PFSK-1 (cell line): ENCODE data around the gene HTR1B.

Experiments
- FOXP2 ChIP-seq: optimal IDR thresholded peaks from 2 replicates; pipeline ENCODE3; 2011; ENCODE audit warnings: borderline replicate concordance, control low read depth, inconsistent platforms; ENCODE audit not compliant: insufficient read depth; ENCODE audit errors: extremely low read length, extremely low read depth
- POLR2AphosphoS5 ChIP-seq: IDR thresholded peaks from 2 replicates; pipeline ENCODE4 v1.6.1; 2012; ENCODE audit warnings: low read depth, mild to moderate bottlenecking, control low read depth, low read length, moderate library complexity
- SIN3A ChIP-seq: IDR thresholded peaks from 2 replicates; pipeline ENCODE4 v1.6.1; 2012; ENCODE audit warnings: mild to moderate bottlenecking, low read length, moderate library complexity, borderline replicate concordance; ENCODE audit not compliant: insufficient read depth
- TAF1 ChIP-seq: IDR thresholded peaks from 2 replicates; pipeline ENCODE4 v1.6.1; 2012; ENCODE audit warnings: low read length, control low read depth, borderline replicate concordance; ENCODE audit not compliant: insufficient read depth
- TF ChIP-seq, protein P1 (sequence below), 2 experiments: IDR thresholded peaks; 2 replicates each; pipeline versions ENCODE4 v1.6.1 to v1.8.0; 2011 to 2012; ENCODE audit warnings: low read depth in 2 of 2, low read length in 2 of 2, control low read depth in 1 of 2, inconsistent platforms in 1 of 2, mild to moderate bottlenecking in 1 of 2, moderate library complexity in 1 of 2; ENCODE audit not compliant: insufficient read depth in 1 of 2

HTR1B gene

DNA sequence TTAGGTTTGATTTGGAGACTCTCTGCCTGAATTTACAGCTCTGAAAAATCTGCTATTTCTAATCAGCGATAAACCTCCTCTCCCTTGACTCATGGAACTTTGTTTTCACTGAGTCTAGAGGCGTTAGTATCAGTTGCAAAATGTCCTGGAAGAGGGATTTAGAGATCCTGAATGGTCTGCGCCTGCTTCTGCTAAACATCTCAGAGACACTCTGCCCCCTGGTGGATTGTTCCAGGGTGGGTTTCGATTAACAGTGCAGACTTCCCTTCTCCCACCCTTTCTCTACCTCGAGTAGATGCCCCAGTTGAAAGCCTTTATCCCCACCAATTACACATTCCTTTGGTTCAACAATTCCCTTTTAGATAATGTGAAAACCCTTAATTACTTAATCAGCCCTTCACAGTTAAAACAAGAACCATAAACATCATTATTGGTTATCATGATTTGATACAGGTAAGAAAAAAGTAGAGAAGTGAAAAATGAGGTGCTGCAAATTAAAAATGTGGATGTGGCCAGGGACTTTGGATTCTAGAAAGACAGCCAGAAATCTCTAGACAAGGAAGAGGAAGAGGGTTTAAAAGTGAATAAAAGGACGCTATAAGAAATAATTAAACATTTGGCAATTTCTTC lies 5.5 kb downstream of the HTR1B start:
- TF ChIP-seq SIN3A (no peak), TAF1 (no peak), POLR2AphosphoS5 (no peak), FOXP2 (no peak)
- TF ChIP-seq, protein P1, sequence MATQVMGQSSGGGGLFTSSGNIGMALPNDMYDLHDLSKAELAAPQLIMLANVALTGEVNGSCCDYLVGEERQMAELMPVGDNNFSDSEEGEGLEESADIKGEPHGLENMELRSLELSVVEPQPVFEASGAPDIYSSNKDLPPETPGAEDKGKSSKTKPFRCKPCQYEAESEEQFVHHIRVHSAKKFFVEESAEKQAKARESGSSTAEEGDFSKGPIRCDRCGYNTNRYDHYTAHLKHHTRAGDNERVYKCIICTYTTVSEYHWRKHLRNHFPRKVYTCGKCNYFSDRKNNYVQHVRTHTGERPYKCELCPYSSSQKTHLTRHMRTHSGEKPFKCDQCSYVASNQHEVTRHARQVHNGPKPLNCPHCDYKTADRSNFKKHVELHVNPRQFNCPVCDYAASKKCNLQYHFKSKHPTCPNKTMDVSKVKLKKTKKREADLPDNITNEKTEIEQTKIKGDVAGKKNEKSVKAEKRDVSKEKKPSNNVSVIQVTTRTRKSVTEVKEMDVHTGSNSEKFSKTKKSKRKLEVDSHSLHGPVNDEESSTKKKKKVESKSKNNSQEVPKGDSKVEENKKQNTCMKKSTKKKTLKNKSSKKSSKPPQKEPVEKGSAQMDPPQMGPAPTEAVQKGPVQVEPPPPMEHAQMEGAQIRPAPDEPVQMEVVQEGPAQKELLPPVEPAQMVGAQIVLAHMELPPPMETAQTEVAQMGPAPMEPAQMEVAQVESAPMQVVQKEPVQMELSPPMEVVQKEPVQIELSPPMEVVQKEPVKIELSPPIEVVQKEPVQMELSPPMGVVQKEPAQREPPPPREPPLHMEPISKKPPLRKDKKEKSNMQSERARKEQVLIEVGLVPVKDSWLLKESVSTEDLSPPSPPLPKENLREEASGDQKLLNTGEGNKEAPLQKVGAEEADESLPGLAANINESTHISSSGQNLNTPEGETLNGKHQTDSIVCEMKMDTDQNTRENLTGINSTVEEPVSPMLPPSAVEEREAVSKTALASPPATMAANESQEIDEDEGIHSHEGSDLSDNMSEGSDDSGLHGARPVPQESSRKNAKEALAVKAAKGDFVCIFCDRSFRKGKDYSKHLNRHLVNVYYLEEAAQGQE (IDR thresholded peaks at IDR 0.05; ENCODE audit: insufficient read depth in 1 of 2, low read depth in 2 of 2, low read length in 2 of 2), result no peak

DNA sequence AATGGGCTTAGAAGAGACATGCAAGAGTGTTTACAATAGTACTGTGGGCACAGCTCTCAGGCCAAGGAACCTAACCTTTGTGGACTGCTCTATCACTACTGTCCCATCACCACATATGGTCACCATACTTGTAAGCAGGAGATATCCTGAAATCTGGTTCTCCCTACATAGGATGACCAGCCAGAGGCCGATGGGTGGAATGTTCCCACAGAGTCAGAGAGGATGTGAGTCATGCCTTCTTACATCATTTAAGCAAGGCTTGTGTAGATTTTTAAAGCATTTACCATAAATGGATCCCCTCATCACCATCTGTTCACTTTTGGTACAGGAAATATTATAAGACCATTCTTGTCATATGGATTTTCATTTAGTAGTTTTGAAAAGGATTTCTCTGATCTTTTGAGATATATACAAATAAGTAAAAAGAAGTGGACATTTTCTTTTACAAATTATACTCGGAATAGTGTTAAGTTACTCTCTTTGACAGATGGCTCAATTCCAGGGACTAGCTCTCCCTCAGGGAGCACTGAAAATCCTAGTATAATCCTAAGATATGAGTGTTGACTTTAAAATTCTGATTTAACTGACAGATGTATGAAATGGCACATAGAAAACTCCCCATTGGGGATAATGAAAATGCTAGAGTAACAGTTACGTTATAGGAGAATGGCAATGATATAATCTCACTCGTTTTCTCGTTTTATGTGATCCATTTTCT lies 6.6 kb downstream of the HTR1B start:
- TF ChIP-seq TAF1, result no peak
- no peak for TF ChIP-seq SIN3A
- TF ChIP-seq POLR2AphosphoS5, result no peak
- TF ChIP-seq, protein P1 (IDR thresholded peaks at IDR 0.05; ENCODE audit: insufficient read depth in 1 of 2, low read depth in 2 of 2, low read length in 2 of 2), result no peak
- TF ChIP-seq FOXP2, result no peak

DNA sequence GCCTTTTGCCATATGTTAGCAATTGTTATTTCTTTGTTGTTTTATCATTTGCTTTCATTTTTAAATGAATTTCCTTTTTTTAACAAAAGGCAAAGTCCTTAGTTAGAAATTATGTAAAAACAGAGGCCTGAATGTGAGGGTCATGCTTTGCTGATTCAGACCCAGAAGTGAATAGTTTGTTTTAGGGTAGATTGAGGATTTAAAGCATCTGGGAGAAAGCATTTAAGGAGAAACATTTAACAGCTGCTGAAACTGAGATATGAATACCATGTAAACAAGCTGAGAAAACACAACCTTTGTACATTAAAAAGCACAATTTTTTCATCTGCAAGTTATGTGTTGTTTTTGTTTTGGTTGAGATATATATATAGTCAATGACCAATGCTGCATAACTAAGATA lies 8.0 kb downstream of the HTR1B start:
- TF ChIP-seq FOXP2 (no peak), TAF1 (no peak), SIN3A (no peak), POLR2AphosphoS5 (no peak)

DNA sequence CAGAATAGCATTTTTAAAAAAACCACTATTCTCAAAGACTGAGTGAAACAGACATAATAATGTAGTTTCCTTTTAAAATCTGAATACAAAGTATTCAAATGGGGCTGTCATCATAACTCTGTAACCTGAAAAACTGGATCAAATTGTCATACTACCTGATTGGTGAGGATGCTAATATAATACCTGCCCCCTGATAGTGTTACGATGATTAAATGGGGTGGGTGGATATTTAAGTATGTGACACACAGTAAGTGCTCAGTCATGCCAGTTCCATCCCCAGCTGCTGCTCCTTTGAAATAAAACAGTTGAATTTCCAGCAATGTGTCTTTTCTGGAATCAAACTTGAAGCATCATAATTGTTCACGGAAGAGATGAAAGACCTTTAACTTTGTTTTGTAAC lies 8.9 kb downstream of the HTR1B start:
- TF ChIP-seq SIN3A (no peak), POLR2AphosphoS5 (no peak)

DNA sequence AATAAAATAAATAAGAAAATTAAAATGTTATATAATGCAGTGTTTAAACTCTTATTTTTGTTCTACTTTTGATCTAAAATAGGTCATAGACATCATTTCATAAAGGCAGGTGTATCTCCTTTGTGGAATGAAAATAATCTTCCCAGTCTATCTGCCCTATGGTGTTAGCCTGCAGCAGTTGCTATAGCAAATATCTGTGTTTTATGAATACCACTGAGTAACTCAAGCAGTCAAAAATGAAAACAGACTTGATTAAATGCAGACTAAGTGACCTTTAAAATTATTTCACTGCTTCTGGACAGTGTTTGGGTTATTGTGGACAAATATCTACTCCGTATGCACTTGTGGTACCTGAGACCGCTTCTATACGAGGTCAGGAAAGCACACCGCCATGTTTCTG lies 11.8 kb downstream of the HTR1B start:
- TF ChIP-seq TAF1 (no peak), POLR2AphosphoS5 (no peak), SIN3A (no peak), FOXP2 (no peak)
- TF ChIP-seq, protein P1 (IDR thresholded peaks at IDR 0.05; ENCODE audit: insufficient read depth in 1 of 2, low read depth in 2 of 2, low read length in 2 of 2), result no peak

DNA sequence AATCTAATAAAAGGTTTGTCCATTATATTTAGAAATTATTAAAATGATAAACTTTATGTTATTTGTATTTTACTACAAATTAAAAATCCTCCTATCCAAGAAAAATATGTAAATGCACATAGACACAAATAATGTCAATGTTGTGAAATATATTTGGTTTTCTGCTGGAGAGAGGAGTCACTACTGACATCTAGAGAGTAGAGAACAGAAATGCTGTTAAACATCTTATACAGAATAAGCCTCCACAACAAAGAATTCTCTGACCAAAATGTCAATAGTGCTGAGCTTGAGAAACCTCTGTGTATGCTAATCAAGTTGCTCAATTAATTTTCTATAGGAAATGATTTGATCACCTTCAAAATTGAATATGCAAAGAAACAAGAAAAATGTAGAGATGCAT lies 12.4 kb downstream of the HTR1B start:
- TF ChIP-seq SIN3A, result no peak
- TF ChIP-seq FOXP2, result no peak
- TF ChIP-seq TAF1, result no peak
- TF ChIP-seq, protein P1 (IDR thresholded peaks at IDR 0.05; ENCODE audit: insufficient read depth in 1 of 2, low read depth in 2 of 2, low read length in 2 of 2), result no peak
- no peak for TF ChIP-seq POLR2AphosphoS5
